Fibroblast of upper back skin (primary cell): Measurements from ENCODE around the gene NSD1.

Experiments used
- DNase-seq: peaks from one replicate; pipeline ENCODE4 v3.0.0-alpha.2; 2013

Gene NSD1

DNA sequence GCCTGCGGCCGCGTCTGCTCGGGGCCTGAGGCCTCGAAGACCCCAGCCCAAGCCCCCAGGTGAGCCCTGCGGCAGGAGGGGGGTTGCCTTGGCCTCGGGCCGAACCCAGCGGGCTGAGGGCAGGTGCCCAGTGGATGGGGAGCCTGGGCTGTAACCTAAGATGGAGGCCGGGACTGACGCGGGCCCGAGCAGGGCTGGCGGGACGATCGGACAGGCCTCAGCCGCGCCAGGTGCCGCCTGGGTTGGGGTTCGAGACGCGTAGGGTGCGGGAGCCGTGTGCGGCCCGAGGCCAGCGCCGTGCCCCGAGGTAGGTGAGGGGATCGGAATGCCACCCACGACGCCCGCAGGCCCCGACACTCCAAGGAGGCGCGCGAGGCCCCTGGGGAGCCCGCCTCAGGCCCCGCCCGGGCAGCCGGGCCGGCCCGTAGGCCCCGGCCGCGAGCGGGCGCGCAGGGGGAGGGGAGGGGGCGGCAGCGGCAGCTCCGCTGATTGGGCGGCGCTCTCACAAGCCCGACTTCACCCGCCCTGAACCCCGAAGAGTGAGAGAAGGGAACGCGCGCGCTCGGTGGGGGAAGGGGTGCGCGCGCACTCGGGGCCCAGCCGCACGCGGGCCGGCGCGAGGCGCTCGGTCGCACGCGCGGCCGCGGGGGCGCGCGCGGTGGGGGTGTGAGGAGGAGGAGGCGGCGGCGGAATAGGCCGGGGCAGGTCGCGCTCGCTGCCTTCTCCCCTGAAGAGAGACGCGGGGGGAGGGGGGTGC, at the start of gene NSD1:
Gene NSD1 (plus strand): TSS at position 678 of the 757 bp plus-strand sequence. CDS start 1,331 bp downstream, outside the sequence.
- peak; percentile 86 for DNase-seq

GRCh38 chr5:177084175-177084574, 49.4 kb upstream of the NSD1 start:
- DNase-seq = no peak

DNA sequence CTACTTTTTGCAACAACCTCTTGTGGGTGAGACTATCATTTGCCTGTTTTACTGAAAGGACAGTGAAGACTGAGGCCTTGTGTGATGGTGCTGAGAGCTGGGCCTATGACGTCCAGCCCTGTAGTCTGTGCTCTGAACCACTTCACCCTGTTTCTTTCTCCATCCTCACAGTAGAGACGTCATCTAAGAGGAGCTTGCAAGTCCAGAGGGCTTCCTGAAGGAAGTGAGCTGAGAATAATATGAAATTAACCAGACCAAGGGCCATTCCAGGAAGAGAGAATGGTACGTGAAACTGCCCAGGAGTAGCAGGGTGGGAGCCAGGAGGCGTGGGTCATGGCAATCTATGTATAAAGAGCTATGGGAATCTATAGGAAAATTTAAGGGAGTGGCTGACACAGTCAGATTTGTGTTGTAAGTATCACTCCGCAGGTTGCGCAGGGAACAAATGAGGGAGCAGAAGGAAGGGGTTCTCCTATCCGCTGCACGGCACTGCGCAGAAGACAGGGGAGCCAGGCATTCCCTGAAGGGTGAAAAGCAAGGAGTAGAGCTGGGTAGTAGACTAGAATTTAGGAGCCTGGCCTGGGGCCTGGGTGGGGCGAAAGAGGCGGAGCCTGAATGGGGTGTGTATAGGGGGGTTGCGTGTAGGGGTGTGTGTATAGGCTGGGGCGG, 47.5 kb upstream of the NSD1 start:
- DNase-seq = no peak

- DNase-seq = peak; percentile 47
These were observed 46.7 kb upstream of the NSD1 start, which contains the start of gene FGFR4 for GRCh38 chr5:177086654-177087397. FGFR4 (plus strand) TSS chr5:177086915; CDS start chr5:177089603, 2,688 bp downstream.

GRCh38 chr5:177087398-177088005, 46.1 kb upstream of the NSD1 start:
- DNase-seq = no peak

DNA sequence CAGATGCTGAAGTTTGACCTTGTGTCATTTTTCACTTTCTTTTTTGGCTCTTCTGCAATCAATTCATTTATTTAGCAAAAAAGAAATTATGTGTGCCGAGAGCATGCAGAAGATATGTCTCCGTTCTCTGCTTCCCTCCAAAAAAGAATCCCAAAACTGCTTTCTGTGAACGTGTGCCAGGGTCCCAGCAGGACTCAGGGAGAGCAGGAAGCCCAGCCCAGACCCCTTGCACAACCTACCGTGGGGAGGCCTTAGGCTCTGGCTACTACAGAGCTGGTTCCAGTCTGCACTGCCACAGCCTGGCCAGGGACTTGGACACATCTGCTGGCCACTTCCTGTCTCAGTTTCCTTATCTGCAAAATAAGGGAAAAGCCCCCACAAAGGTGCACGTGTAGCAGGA, 44.4 kb upstream of the NSD1 start:
- DNase-seq = no peak

- no peak for DNase-seq
These were observed 43.5 kb upstream of the NSD1 start for GRCh38 chr5:177089825-177090641.

GRCh38 chr5:177090813-177091212, 42.8 kb upstream of the NSD1 start:
- no peak for DNase-seq

GRCh38 chr5:177091232-177091631, 42.3 kb upstream of the NSD1 start:
- no peak for DNase-seq

DNA sequence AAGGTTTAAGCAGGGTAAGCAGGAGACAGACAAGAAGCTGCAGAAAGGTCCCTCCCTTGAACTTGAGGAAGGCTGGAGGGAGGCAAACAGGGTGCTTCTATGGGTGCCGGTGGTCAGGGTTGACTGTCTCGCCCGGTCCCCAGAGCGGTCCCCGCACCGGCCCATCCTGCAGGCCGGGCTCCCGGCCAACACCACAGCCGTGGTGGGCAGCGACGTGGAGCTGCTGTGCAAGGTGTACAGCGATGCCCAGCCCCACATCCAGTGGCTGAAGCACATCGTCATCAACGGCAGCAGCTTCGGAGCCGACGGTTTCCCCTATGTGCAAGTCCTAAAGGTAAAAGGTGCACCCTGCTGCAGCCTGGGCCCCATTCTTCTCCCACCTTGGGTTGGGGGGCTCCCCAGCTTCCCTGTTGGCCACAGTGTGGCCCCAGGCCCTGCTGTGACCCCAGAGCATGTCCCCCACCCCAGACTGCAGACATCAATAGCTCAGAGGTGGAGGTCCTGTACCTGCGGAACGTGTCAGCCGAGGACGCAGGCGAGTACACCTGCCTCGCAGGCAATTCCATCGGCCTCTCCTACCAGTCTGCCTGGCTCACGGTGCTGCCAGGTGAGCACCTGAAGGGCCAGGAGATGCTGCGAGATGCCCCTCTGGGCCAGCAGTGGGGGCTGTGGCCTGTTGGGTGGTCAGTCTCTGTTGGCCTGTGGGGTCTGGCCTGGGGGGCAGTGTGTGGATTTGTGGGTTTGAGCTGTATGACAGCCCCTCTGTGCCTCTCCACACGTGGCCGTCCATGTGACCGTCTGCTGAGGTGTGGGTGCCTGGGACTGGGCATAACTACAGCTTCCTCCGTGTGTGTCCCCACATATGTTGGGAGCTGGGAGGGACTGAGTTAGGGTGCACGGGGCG, 41.1 kb upstream of the NSD1 start:
- no peak for DNase-seq

DNA sequence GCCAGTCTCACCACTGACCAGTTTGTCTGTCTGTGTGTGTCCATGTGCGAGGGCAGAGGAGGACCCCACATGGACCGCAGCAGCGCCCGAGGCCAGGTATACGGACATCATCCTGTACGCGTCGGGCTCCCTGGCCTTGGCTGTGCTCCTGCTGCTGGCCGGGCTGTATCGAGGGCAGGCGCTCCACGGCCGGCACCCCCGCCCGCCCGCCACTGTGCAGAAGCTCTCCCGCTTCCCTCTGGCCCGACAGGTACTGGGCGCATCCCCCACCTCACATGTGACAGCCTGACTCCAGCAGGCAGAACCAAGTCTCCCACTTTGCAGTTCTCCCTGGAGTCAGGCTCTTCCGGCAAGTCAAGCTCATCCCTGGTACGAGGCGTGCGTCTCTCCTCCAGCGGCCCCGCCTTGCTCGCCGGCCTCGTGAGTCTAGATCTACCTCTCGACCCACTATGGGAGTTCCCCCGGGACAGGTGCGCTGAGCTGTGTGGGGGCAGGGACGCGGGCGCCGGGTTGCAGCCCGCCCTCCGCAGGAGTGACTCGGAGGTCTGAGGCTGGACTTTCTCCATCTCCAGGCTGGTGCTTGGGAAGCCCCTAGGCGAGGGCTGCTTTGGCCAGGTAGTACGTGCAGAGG, 40.4 kb upstream of the NSD1 start:
- no peak for DNase-seq

GRCh38 chr5:177093803-177094202, 39.8 kb upstream of the NSD1 start:
- no peak for DNase-seq

- DNase-seq = peak; percentile 82
These were observed 39.1 kb upstream of the NSD1 start for GRCh38 chr5:177094224-177095087.

- DNase-seq = no peak
These were observed 38.4 kb upstream of the NSD1 start for GRCh38 chr5:177095088-177095669.

- DNase-seq = no peak
These were observed 37.2 kb upstream of the NSD1 start for GRCh38 chr5:177096162-177097015.

- no peak for DNase-seq
These were observed 36.3 kb upstream of the NSD1 start for GRCh38 chr5:177097016-177097985.

GRCh38 chr5:177098120-177098469, 35.5 kb upstream of the NSD1 start:
- no peak for DNase-seq
